Renal pelvis (tissue), 4 donors: ENCODE measurements around the gene VPREB3. TPM values are rescaled to one million over a fixed set of nuclear protein-coding genes. Genes with fewer than 3 reads are reported as not detected.
A peak's percentile ranks its signal among the peaks of the same experiment; 100 is the strongest.
"Not testable (repeated sequence)": the region's sequence is repeated elsewhere in the genome, so short reads cannot be mapped to it uniquely, and the experiment has no call there.

Experiments used
- DNase-seq: peaks from one replicate; pipeline ENCODE4 v3.0.0-alpha.2; 2013
- polyA plus RNA-seq, 3 donors: library from polyadenylated mRNA; unstranded; fragments of 120-200 nt; gene quantifications; one replicate each; pipeline ENCODE4 v1.2.1, GENCODE V29; 2013; ENCODE audit not compliant: insufficient read length in 3 of 3

VPREB3 gene
- polyA plus RNA-seq, 3 donors, result 0.89 to 1.3 (median 1.1) TPM

DNA sequence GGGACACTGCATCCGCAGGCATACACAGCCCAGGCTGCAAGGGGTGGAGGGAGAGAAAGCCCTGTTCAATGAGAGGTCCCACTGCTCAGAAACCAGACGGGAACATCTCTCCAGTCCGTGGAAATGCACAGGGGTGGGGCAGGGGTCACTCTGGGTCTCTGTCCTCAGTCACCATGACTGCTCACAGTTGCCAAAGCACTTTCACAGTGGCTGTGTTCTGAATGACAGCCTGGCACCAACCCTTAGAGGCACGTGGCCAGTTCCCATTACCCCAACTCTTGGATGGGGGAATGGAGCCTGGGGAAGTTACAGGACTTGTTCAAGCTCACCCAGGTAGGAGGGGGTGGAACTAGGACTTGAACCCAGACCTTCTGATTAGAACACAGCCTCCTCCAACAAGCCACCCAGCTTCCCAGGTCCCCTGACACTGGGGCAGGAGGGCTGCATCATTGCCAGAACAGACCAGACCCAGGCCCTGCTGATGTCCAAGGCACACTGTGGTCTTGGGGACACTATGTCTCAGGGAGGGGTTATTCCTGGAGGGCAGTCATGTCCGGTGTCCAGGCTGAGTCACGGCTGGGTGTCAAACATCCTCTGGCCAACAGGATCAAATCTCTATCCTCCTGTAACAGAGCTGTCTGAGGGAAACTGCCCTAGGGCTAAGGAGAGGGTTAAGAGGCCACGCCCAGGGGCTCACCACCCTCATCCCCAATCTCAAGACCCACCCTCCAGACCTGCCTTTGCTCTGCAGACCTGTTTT lies 11.5 kb downstream of the VPREB3 start:
- DNase-seq, result no peak

- DNase-seq, result no peak
These were observed 16.5 kb downstream of the VPREB3 start for GRCh38 chr22:23737696-23738095.

GRCh38 chr22:23728108-23728507 lies 26.1 kb downstream of the VPREB3 start:
- DNase-seq, result not testable (repeated sequence)

DNA sequence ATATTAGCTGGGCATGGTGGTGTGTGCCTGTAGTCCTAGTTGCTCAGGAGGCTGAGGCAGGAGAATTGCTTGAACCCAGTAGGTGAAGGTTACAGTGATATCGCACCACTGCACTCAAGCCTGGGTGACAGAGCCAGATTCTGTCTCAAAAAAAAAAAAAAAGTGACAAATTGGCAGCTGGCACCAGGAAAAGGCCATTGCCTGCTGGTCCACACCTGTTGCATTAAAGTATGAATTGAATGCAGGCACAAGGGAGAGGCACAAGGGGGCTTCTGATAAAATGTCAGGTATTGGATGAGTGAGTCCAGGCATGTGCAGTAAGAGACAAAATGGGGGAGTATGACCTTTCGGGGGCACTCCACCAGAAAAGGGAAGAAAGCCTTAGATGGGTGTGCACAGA lies 31.5 kb downstream of the VPREB3 start:
- DNase-seq, result no peak

DNA sequence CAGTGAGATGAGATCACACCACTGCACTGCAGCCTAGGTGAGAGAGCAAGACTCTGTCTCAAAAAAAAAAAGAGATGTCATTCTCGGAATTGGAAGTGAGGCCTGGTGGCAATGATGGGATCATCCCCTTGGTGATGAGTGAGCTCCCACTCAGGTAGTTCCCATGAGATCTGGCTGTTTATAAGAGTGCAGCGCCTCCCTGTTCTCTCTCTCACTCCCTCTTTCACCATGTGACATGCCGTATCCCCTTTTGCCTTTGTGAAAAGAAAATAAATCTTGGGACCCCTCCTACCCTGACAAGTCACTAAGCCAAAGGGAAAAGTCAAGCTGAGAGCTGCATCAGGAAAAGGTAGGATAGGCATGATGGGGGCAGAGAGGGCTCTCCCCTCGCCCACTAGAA lies 32.1 kb downstream of the VPREB3 start:
- no peak for DNase-seq

- no peak for DNase-seq
These were observed 33.4 kb downstream of the VPREB3 start for GRCh38 chr22:23720855-23721254.

DNA sequence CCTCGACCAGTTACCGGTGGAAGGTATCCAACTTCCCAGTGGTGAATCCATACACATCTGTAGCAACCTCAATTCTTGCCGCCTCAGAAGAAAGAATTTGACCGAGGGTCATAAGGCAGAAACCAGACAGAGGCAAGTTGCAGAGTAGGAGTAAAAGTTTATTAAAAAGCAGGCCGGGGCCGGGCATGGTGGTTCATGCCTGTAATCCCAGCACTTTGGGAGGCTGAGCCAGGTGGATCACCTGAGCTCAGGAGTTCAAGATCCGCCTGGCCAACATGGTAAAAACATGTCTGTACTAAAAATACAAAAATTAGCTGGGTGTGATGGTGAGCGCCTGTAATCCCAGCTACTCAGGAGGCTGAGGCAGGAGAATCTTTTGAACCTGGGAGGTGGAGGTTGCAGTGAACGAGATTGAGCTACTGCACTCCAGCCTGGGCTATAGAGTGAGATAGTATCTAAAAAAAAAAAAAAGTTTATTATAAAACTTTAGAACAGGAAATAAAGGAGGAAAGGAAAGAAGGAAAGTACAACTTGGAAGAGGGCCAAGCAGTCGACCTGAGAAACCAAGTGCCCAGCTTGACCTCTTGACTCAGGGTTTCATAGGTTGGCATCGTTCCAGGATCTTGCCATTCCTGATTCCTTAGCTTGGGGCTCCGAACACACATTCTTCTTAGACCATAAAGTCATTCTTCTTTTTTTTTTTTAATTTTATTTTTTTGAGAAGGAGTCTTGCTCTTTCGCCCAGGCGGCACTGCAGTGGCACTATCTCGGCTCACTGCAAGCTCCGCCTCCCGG lies 35.7 kb downstream of the VPREB3 start:
- DNase-seq, result no peak

DNA sequence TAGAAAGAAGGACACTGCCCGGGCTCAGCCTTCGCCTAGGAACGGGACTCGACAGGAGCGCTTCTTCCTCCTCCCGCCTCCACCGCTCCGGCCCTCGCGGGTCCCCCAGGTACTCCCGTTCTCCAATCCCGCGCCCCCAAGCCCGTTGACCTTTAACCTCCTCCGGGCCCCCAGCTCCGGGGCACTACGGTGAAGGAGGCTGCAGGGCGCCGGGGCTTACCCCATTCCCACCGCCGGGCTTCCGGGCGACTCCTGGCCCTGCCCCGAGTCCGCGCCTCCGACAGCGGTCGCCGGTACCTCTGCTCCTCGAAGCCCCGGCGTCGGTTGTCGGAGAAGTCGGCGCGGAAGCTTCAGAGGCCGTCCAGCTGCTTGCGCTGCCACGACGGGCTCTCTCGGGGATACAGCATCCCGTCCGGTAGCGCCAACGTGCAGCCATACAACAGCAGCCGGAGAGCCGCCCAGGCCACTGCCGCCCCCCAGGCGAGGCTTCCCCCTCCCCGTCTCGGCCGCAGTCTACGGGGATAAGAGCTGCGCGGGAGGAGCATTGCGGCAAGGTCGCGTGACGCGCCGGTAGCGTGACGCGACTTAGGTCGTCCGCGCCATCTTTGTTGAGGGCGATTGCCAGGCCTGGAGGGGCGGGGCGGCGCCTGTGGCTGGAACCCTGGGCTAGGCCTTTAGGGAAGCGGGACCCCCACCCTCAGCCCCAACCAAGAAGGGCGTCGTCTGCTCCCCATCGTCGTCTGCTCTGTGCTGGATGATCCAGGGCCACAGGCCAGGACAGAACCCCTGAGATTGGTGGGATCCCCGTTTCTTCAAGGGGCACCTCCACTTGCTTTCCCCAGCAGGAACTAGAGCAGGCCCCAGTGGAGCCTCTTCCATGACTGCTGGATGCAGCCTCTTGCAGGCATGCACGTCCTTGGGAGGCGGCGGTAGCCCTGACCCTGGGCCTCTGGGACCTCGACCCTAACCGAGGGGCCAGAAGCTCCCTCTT lies 37.1 kb downstream of the VPREB3 start:
- DNase-seq, result peak; percentile 87

DNA sequence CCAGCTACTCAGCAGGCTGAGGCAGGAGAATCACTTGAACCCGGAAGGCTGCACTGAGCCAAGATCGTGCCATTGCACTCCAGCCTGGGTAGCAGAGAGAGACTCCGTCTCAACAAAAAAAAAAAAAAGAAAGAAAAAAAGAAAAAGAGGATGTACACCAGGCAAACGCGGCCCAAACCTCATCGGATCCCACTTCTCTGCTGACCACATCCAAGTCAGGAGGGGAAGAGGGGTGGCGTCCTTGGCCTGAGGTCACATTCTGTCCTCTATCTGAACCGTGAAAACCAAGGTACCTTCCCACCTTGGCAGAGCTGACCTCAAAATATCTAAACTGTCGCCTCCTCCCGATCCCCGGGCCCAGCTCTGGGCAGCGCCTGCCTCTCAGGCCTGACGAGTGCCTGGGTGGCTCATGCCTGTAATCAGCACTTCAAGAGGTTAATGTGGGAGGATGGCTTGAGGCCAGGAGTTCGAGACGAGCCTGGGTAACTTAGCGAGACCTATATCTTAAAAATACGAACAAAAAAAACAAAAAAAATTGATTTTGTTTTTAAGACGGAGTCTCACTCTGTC lies 38.3 kb downstream of the VPREB3 start:
- DNase-seq, result no peak

- DNase-seq, result no peak
These were observed 39.3 kb downstream of the VPREB3 start for GRCh38 chr22:23714596-23715578.

DNA sequence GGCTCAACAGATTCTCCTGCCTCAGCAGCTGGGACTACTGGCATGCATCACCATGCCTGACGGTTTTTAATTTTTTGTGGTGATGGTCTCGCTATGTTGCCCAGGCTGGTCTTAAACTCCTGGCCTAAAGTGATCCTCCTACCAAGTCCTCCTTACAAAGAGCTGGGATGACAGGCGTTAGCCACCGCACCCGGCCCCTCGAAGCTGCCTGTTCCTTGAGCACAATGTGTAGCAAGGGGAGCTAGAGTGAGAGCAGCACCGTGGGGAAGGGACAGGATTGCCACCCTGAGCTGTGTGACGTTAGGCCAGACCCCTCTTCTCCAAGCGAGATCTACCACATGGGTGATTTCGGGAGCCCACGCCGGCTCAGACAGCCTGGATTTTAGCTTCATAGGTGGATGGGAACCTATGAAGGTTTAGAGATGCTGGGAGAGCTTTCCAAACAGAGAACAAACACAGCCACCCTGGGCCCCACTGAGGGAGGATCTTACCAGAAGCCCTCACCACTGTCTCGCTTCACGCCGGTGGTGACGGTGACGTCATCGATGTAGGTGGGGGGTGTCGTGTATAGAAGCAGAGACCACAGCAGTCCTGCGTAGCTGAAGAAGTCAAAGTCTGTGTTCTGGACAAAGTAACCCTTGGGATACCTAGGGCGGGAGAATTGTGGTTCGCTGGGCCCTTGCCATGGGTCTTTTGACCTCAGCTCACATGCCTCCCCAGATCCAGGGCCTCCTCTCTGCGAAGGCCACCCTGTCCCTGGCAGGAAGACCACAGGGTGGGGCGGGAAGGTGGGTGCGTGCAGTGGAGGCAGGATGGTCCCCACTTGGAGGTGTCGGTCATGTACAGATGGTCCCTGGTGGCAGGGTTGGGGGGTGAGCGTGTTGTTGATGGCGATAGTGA lies 40.3 kb downstream of the VPREB3 start:
- DNase-seq, result no peak

- DNase-seq, result no peak
These were observed 42.0 kb downstream of the VPREB3 start for GRCh38 chr22:23712256-23712655.

- no peak for DNase-seq
These were observed 45.1 kb downstream of the VPREB3 start for GRCh38 chr22:23709107-23709506.

GRCh38 chr22:23708270-23708669 lies 46.0 kb downstream of the VPREB3 start:
- no peak for DNase-seq

DNA sequence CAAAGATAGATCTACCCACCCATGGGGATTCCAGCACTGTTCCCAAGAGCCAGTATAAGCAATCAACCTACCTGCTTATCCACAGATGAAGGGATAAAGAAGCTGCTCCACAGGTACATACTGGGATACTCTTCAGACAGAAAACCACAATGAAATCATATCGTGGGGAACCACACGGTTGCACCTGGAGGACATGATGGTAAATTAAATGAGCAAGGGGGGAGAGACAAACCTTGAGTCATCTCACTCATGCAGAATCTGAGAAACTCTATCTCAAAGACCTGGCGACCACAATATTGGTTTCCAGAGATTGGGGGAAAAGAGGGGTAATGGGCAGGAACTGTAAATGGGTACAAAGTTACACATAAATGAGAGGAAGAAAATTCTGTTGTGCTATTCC lies 48.9 kb downstream of the VPREB3 start:
- no peak for DNase-seq

GRCh38 chr22:23704829-23705228 lies 49.4 kb downstream of the VPREB3 start:
- no peak for DNase-seq

- DNase-seq, result no peak
These were observed 50.2 kb downstream of the VPREB3 start for GRCh38 chr22:23704062-23704461.
